Suprapubic skin (tissue), 4 donors: ENCODE results near the gene PACC1. TPM values are rescaled to one million over a fixed set of nuclear protein-coding genes. Genes with fewer than 3 reads are reported as not detected.

Experiments
- DNase-seq, 2 donors: peaks; one replicate each; pipeline ENCODE4 v3.0.0-alpha.2; 2019; ENCODE audit warnings: low spot score in 2 of 2
- H3K27ac ChIP-seq: fragments of 200-600 bp; sonication (generic); one replicate; pipeline ENCODE4 v1.5.1; 2019
- H3K27me3 ChIP-seq: fragments of 200-600 bp; sonication (generic); one replicate; pipeline ENCODE4 v1.5.1; 2019
- H3K36me3 ChIP-seq: fragments of 200-600 bp; sonication (generic); one replicate; pipeline ENCODE4 v1.5.1; 2019
- H3K4me1 ChIP-seq: fragments of 200-600 bp; sonication (generic); one replicate; pipeline ENCODE4 v1.5.1; 2019
- H3K4me3 ChIP-seq: fragments of 200-600 bp; sonication (generic); one replicate; pipeline ENCODE4 v1.5.1; 2019; ENCODE audit warnings: mild to moderate bottlenecking
- H3K9me3 ChIP-seq: fragments of 200-600 bp; sonication (generic); one replicate; pipeline ENCODE4 v1.5.1; 2019
- EP300 ChIP-seq: sonication (generic); formaldehyde crosslinking; IDR thresholded peaks from one replicate; pipeline ENCODE4 v1.6.1; 2017; ENCODE audit warnings: antibody characterized with exemption
- POLR2A ChIP-seq, 2 donors: fragments of 450-650 bp; IDR thresholded peaks; one replicate each; pipeline ENCODE4 v1.6.1; 2017; ENCODE audit warnings: antibody characterized with exemption in 2 of 2, mild to moderate bottlenecking in 2 of 2, moderate library complexity in 2 of 2
- POLR2AphosphoS5 ChIP-seq, 3 donors: sonication (generic); formaldehyde crosslinking; IDR thresholded peaks; one replicate each; pipeline ENCODE4 v1.6.1; 2017; ENCODE audit warnings: antibody characterized with exemption in 3 of 3
- WGBS: methylation state at CpG from one replicate; pipeline ENCODE4 v1.1.5; 2018; 5-methylcytosine and 5-hydroxymethylcytosine counted together
- total RNA-seq, 4 donors: library from RNA; depleted of rRNA; stranded (reverse); fragments of >200 nt; gene quantifications; one replicate each; pipeline ENCODE4 v1.1.0, GENCODE V29; 2016
- TF ChIP-seq, protein P1 (sequence below), 2 donors: fragments of 200-600 bp in 1 of 2; fragments of 450-650 bp in 1 of 2; sonication (generic) in 1 of 2; IDR thresholded peaks; one replicate each; pipeline ENCODE4 v1.5.1; 2016 to 2019; ENCODE audit warnings: antibody characterized with exemption in 2 of 2, mild to moderate bottlenecking in 1 of 2, moderate library complexity in 1 of 2

The PACC1 gene
- total RNA-seq, 4 donors from 2014 or later = 3.3 to 11.9 (median 4.7) TPM

DNA sequence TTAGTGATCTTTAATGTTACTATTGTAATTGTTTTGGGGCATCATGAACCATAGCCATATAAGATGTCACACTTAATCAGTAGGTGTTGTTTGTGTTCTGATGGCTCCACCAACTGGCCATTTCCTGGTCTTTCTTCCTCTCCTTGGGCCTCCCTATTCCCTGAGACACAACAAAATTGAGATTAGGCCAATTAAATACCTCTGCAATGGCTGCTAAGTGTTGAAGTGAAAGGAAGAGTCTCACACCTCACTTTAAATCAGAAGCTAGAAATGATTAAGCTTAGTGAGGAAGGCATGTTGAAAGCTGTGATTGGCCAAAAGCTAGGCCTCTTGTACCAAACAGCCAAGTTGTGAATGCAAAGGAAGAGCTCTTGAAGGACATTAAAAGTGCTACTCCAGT, 98.8 kb downstream of the PACC1 start:
- Histone ChIP-seq H3K27ac (no peak overlapping the region), H3K9me3 (no peaks in the 10 kb centered on the region), H3K36me3 (no peaks in the 10 kb centered on the region), H3K4me3 (no peak overlapping the region), H3K4me1 (peaks cover 15% of the 10 kb centered on the region), H3K27me3 (no peaks in the 10 kb centered on the region)
- DNase-seq = no peak
- TF ChIP-seq POLR2AphosphoS5 (IDR thresholded peaks at IDR 0.05) (no peak), EP300 (no peak)

DNA sequence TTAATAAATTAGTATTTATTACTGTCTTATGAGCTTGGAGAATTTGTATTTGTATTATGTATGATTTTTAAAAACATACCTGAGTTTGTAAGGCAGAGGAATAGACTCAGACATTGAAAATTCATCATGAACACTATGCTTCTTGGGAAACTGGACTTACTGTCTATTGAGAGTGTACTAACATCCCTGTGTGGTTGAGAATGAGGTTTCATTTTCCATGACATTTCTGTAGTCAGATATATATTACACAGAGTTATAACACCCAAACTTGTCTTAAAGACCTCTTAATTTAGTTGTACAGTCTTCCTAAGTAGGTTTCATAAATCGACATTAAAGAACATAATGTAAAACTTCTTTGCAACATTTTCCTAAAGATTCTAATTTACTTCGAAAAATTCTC, 99.5 kb downstream of the PACC1 start:
- H3K36me3 ChIP-seq = no peaks in the 10 kb centered on the region
- WGBS = 91% methylated on average over 2 of the region's 2 CpGs
- peaks cover 22% of the 10 kb centered on the region for H3K4me1 ChIP-seq
- H3K27me3 ChIP-seq = no peaks in the 10 kb centered on the region
- TF ChIP-seq, protein P1, sequence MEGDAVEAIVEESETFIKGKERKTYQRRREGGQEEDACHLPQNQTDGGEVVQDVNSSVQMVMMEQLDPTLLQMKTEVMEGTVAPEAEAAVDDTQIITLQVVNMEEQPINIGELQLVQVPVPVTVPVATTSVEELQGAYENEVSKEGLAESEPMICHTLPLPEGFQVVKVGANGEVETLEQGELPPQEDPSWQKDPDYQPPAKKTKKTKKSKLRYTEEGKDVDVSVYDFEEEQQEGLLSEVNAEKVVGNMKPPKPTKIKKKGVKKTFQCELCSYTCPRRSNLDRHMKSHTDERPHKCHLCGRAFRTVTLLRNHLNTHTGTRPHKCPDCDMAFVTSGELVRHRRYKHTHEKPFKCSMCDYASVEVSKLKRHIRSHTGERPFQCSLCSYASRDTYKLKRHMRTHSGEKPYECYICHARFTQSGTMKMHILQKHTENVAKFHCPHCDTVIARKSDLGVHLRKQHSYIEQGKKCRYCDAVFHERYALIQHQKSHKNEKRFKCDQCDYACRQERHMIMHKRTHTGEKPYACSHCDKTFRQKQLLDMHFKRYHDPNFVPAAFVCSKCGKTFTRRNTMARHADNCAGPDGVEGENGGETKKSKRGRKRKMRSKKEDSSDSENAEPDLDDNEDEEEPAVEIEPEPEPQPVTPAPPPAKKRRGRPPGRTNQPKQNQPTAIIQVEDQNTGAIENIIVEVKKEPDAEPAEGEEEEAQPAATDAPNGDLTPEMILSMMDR (IDR thresholded peaks at IDR 0.05) = no peak
- no peak for TF ChIP-seq POLR2AphosphoS5 (IDR thresholded peaks at IDR 0.05)
- TF ChIP-seq POLR2A (IDR thresholded peaks at IDR 0.05) = no peak
- TF ChIP-seq EP300 = no peak
- H3K27ac ChIP-seq = no peak overlapping the region
- no peak overlapping the region for H3K4me3 ChIP-seq
- no peaks in the 10 kb centered on the region for H3K9me3 ChIP-seq
- DNase-seq = no peak

Other genes with a start within 250 kb of the PACC1 start
- gene PPP2R5A, start 129.5 kb downstream of the PACC1 start, total RNA-seq = 10 to 100 TPM; 44.6 to 58.2 (median 50.5) TPM
- 100 to 1,000 TPM in 2 of 4 donors, 10 to 100 TPM in 2; 60.6 to 104 (median 87.4) TPM for gene NENF, start 18.0 kb upstream of the PACC1 start, total RNA-seq
- 100 to 1,000 TPM in 2 of 4 donors, 10 to 100 TPM in 2; 43.9 to 151 (median 84.1) TPM for gene ATF3, start 193.9 kb upstream of the PACC1 start, total RNA-seq